Measurements from ENCODE around the gene PSMD2. TPM values are rescaled to one million over a fixed set of nuclear protein-coding genes. Genes with fewer than 3 reads are reported as not detected.
A peak's percentile ranks its signal among the peaks of the same experiment; 100 is the strongest.

Gene PSMD2
- total RNA-seq, 2 experiments from 2014 or later = 244 to 257 TPM

GRCh38 chr3:184308744-184309143 is 9.7 kb downstream of the PSMD2 start:
- H3K36me3 Mint-ChIP-seq (ENCODE audit: low read depth) = peaks cover 44% of the 10 kb centered on the region
- H3K4me1 Mint-ChIP-seq (ENCODE audit: low read depth) = no peaks in the 10 kb centered on the region
- no peak overlapping the region for H3K4me3 Mint-ChIP-seq
- CTCF ChIA-PET = no interaction called here
- no peaks in the 10 kb centered on the region for H3K9me3 Mint-ChIP-seq
- DNase-seq = no peak
- no peaks in the 10 kb centered on the region for H3K27me3 Mint-ChIP-seq (ENCODE audit: low read depth)
- intact Hi-C loops (cut with micrococcal nuclease) = no loop called here
- H3K27ac Mint-ChIP-seq = no peak overlapping the region

GRCh38 chr3:184311633-184312032 is 12.6 kb downstream of the PSMD2 start:
- no peaks in the 10 kb centered on the region for H3K9me3 Mint-ChIP-seq
- no peak for DNase-seq
- no peak overlapping the region for H3K27ac Mint-ChIP-seq
- H3K4me1 Mint-ChIP-seq (ENCODE audit: low read depth) = peaks cover 9% of the 10 kb centered on the region
- CTCF ChIA-PET = no interaction called here
- H3K27me3 Mint-ChIP-seq (ENCODE audit: low read depth) = no peaks in the 10 kb centered on the region
- no peak overlapping the region for H3K4me3 Mint-ChIP-seq
- H3K36me3 Mint-ChIP-seq (ENCODE audit: low read depth) = peaks cover 32% of the 10 kb centered on the region
- intact Hi-C loops (cut with micrococcal nuclease) = no loop called here

- peak; percentile 93 for DNase-seq
- peak within 1 kb of the TSS; percentile 90 for H3K27ac Mint-ChIP-seq
- intact Hi-C loops (cut with micrococcal nuclease) = loop anchor here (1.0 kb wide), 5 partner anchors 15 to 140 kb away; partner anchors contain the start of genes AP2M1, EEF1AKMT4 and PSMD2
- H3K36me3 Mint-ChIP-seq (ENCODE audit: low read depth) = peaks cover 30% of the 10 kb centered on the region
- CTCF ChIA-PET = no interaction called here
- peaks cover 29% of the 10 kb centered on the region for H3K4me1 Mint-ChIP-seq (ENCODE audit: low read depth)
- no peaks in the 10 kb centered on the region for H3K9me3 Mint-ChIP-seq
- no peaks in the 10 kb centered on the region for H3K27me3 Mint-ChIP-seq (ENCODE audit: low read depth)
- peak within 1 kb of the TSS; percentile 86 for H3K4me3 Mint-ChIP-seq
Observed at GRCh38 chr3:184314363-184314699, 15.3 kb downstream of the PSMD2 start, which contains the start of gene EIF4G1. Gene EIF4G1 (plus strand): TSS chr3:184314606. CDS start chr3:184315797, 1,191 bp downstream.

- peak; percentile 56 for DNase-seq
- Mint-ChIP-seq H3K9me3 (no peaks in the 10 kb centered on the region), H3K4me1 (ENCODE audit: low read depth) (peaks cover 34% of the 10 kb centered on the region), H3K27ac (peak overlapping the region; percentile 90), H3K4me3 (peak overlapping the region; percentile 86), H3K36me3 (ENCODE audit: low read depth) (peaks cover 30% of the 10 kb centered on the region), H3K27me3 (ENCODE audit: low read depth) (no peaks in the 10 kb centered on the region)
- CTCF ChIA-PET = interaction anchor here (0.6 kb wide), 3 partner anchors 9 to 68 kb away, joined by 3 to 5 read pairs (median 4); no protein-coding TSS in a partner anchor
- intact Hi-C loops (cut with micrococcal nuclease) = loop anchor here (1.0 kb wide), 5 partner anchors 16 to 141 kb away; partner anchors contain the start of genes AP2M1, EEF1AKMT4 and PSMD2
Observed at GRCh38 chr3:184314700-184315542, 15.9 kb downstream of the PSMD2 start.

GRCh38 chr3:184315543-184315867 is 16.5 kb downstream of the PSMD2 start:
- peaks cover 34% of the 10 kb centered on the region for H3K4me1 Mint-ChIP-seq (ENCODE audit: low read depth)
- peaks cover 29% of the 10 kb centered on the region for H3K36me3 Mint-ChIP-seq (ENCODE audit: low read depth)
- CTCF ChIA-PET = interaction anchor here (0.6 to 0.8 kb wide), 2 partner anchors 20 to 69 kb away, joined by 3 to 5 read pairs; no protein-coding TSS in a partner anchor
- DNase-seq = no peak
- H3K4me3 Mint-ChIP-seq = peak overlapping the region; percentile 86
- intact Hi-C loops (cut with micrococcal nuclease) = no loop called here
- no peaks in the 10 kb centered on the region for H3K9me3 Mint-ChIP-seq
- no peaks in the 10 kb centered on the region for H3K27me3 Mint-ChIP-seq (ENCODE audit: low read depth)
- peak overlapping the region; percentile 90 for H3K27ac Mint-ChIP-seq

- CTCF ChIA-PET = interaction anchor here (0.6 to 0.8 kb wide), 3 partner anchors 19 to 420 kb away, joined by 3 to 5 read pairs (median 3); no protein-coding TSS in a partner anchor
- no peaks in the 10 kb centered on the region for H3K27me3 Mint-ChIP-seq (ENCODE audit: low read depth)
- peak overlapping the region; percentile 90 for H3K27ac Mint-ChIP-seq
- intact Hi-C loops (cut with micrococcal nuclease) = no loop called here
- H3K4me3 Mint-ChIP-seq = peak overlapping the region; percentile 86
- no peaks in the 10 kb centered on the region for H3K9me3 Mint-ChIP-seq
- no peak for DNase-seq
- H3K36me3 Mint-ChIP-seq (ENCODE audit: low read depth) = peaks cover 34% of the 10 kb centered on the region
- peaks cover 34% of the 10 kb centered on the region for H3K4me1 Mint-ChIP-seq (ENCODE audit: low read depth)
Observed at GRCh38 chr3:184315871-184316661, 17.0 kb downstream of the PSMD2 start.

- DNase-seq = no peak
- Mint-ChIP-seq H3K9me3 (no peaks in the 10 kb centered on the region), H3K27ac (peak overlapping the region; percentile 90), H3K4me3 (peak overlapping the region; percentile 86), H3K4me1 (ENCODE audit: low read depth) (peaks cover 34% of the 10 kb centered on the region), H3K27me3 (ENCODE audit: low read depth) (no peaks in the 10 kb centered on the region), H3K36me3 (ENCODE audit: low read depth) (peaks cover 41% of the 10 kb centered on the region)
- intact Hi-C loops (cut with micrococcal nuclease) = no loop called here
- CTCF ChIA-PET = interaction anchor here (1.4 kb wide), 1 partner anchor 11 kb away, joined by 3 read pairs; no protein-coding TSS in a partner anchor
Observed at GRCh38 chr3:184316792-184317191, 17.8 kb downstream of the PSMD2 start.

- Mint-ChIP-seq H3K36me3 (ENCODE audit: low read depth) (peaks cover 41% of the 10 kb centered on the region), H3K9me3 (no peaks in the 10 kb centered on the region), H3K27me3 (ENCODE audit: low read depth) (no peaks in the 10 kb centered on the region), H3K4me3 (peak overlapping the region; percentile 86), H3K4me1 (ENCODE audit: low read depth) (peaks cover 34% of the 10 kb centered on the region), H3K27ac (peak overlapping the region; percentile 90)
- CTCF ChIA-PET = interaction anchor here (1.4 kb wide), 1 partner anchor 12 kb away, joined by 3 read pairs; no protein-coding TSS in a partner anchor
- DNase-seq = no peak
- intact Hi-C loops (cut with micrococcal nuclease) = no loop called here
Observed at GRCh38 chr3:184317201-184317600, 18.2 kb downstream of the PSMD2 start.

GRCh38 chr3:184320104-184320445 is 21.0 kb downstream of the PSMD2 start:
- Mint-ChIP-seq H3K27me3 (ENCODE audit: low read depth) (no peaks in the 10 kb centered on the region), H3K9me3 (no peaks in the 10 kb centered on the region), H3K4me1 (ENCODE audit: low read depth) (peaks cover 52% of the 10 kb centered on the region), H3K4me3 (no peak overlapping the region), H3K36me3 (ENCODE audit: low read depth) (peaks cover 67% of the 10 kb centered on the region), H3K27ac (no peak overlapping the region)
- intact Hi-C loops (cut with micrococcal nuclease) = no loop called here
- DNase-seq = peak; percentile 61
- CTCF ChIA-PET = no interaction called here

GRCh38 chr3:184321666-184322065 is 22.6 kb downstream of the PSMD2 start:
- H3K27me3 Mint-ChIP-seq (ENCODE audit: low read depth) = no peaks in the 10 kb centered on the region
- intact Hi-C loops (cut with micrococcal nuclease) = no loop called here
- peaks cover 72% of the 10 kb centered on the region for H3K36me3 Mint-ChIP-seq (ENCODE audit: low read depth)
- no peak overlapping the region for H3K4me3 Mint-ChIP-seq
- no peaks in the 10 kb centered on the region for H3K9me3 Mint-ChIP-seq
- no peak for DNase-seq
- H3K4me1 Mint-ChIP-seq (ENCODE audit: low read depth) = peaks cover 54% of the 10 kb centered on the region
- no peak overlapping the region for H3K27ac Mint-ChIP-seq
- CTCF ChIA-PET = interaction anchor here (1.2 kb wide), 1 partner anchor 33 kb away, joined by 4 read pairs; no protein-coding TSS in a partner anchor

GRCh38 chr3:184322731-184323487 is 23.9 kb downstream of the PSMD2 start:
- no peaks in the 10 kb centered on the region for H3K9me3 Mint-ChIP-seq
- peaks cover 43% of the 10 kb centered on the region for H3K4me1 Mint-ChIP-seq (ENCODE audit: low read depth)
- H3K27ac Mint-ChIP-seq = peak overlapping the region; percentile 36
- CTCF ChIA-PET = no interaction called here
- H3K36me3 Mint-ChIP-seq (ENCODE audit: low read depth) = peaks cover 73% of the 10 kb centered on the region
- H3K4me3 Mint-ChIP-seq = no peak overlapping the region
- no peak for DNase-seq
- intact Hi-C loops (cut with micrococcal nuclease) = no loop called here
- H3K27me3 Mint-ChIP-seq (ENCODE audit: low read depth) = no peaks in the 10 kb centered on the region

GRCh38 chr3:184323696-184324095 is 24.7 kb downstream of the PSMD2 start:
- Mint-ChIP-seq H3K4me3 (no peak overlapping the region), H3K4me1 (ENCODE audit: low read depth) (peaks cover 39% of the 10 kb centered on the region), H3K9me3 (no peaks in the 10 kb centered on the region), H3K27me3 (ENCODE audit: low read depth) (no peaks in the 10 kb centered on the region), H3K36me3 (ENCODE audit: low read depth) (peaks cover 74% of the 10 kb centered on the region), H3K27ac (peak overlapping the region; percentile 66)
- no peak for DNase-seq
- CTCF ChIA-PET = interaction anchor here (1.1 kb wide), 1 partner anchor 9 kb away, joined by 3 read pairs; no protein-coding TSS in a partner anchor
- intact Hi-C loops (cut with micrococcal nuclease) = no loop called here
